Right atrium auricular region (tissue), 2 donors: ENCODE data around the gene CAMTA1. TPM values are rescaled to one million over a fixed set of nuclear protein-coding genes. Genes with fewer than 3 reads are reported as not detected.

Experiments
- DNase-seq: peaks from one replicate; pipeline ENCODE4 v3.0.0-alpha.2; 2019; ENCODE audit warnings: low spot score
- H3K27ac ChIP-seq, 2 donors: fragments of 200-600 bp; sonication (generic); 1 replicate in 1 of 2; 2 replicates in 1 of 2; pipeline ENCODE4 v1.5.1; 2016 to 2019
- H3K27me3 ChIP-seq, 2 donors: fragments of 200-600 bp; sonication (generic); one replicate each; pipeline versions ENCODE4 v1.5.1 to v1.6.0; 2017 to 2019
- H3K36me3 ChIP-seq: fragments of 200-600 bp; sonication (generic); one replicate; pipeline ENCODE4 v1.5.1; 2016
- H3K4me1 ChIP-seq, 2 donors: fragments of 200-600 bp; sonication (generic); one replicate each; pipeline versions ENCODE4 v1.5.1 to v1.6.0; 2017 to 2019
- H3K4me3 ChIP-seq, 2 donors: fragments of 200-600 bp; sonication (generic); 1 replicate in 1 of 2; 2 replicates in 1 of 2; pipeline ENCODE4 v1.5.1; 2017 to 2019; ENCODE audit warnings: mild to moderate bottlenecking in 1 of 2, moderate library complexity in 1 of 2
- H3K9me3 ChIP-seq, 2 donors: fragments of 200-600 bp; sonication (generic); one replicate each; pipeline ENCODE4 v1.5.1; 2019
- CTCF ChIP-seq, 2 donors: fragments of 200-600 bp; sonication (generic); IDR thresholded peaks; one replicate each; pipeline ENCODE4 v1.5.1; 2019; ENCODE audit warnings: antibody characterized with exemption in 2 of 2
- total RNA-seq, 2 donors: library from RNA; depleted of rRNA; stranded (reverse); fragments of >200 nt; gene quantifications; one replicate each; pipeline ENCODE4 v1.1.0, GENCODE V29; 2016

The CAMTA1 gene
- total RNA-seq, 2 donors from 2014 or later = 132 to 190 TPM

GRCh38 chr1:6963912-6964307 is 178.7 kb downstream of the CAMTA1 start:
- DNase-seq = no peak
- H3K27me3 ChIP-seq = peaks cover 0 to 9% of the 10 kb centered on the region in 2 donors
- peak overlapping the region in 1 of 2 donors; percentile 69 for H3K27ac ChIP-seq
- TF ChIP-seq CTCF (IDR thresholded peaks at IDR 0.05) = no peak
- peaks cover 0 to 44% of the 10 kb centered on the region in 2 donors for H3K4me1 ChIP-seq
- H3K4me3 ChIP-seq = no peak overlapping the region
- no peaks in the 10 kb centered on the region for H3K36me3 ChIP-seq
- no peaks in the 10 kb centered on the region for H3K9me3 ChIP-seq

DNA sequence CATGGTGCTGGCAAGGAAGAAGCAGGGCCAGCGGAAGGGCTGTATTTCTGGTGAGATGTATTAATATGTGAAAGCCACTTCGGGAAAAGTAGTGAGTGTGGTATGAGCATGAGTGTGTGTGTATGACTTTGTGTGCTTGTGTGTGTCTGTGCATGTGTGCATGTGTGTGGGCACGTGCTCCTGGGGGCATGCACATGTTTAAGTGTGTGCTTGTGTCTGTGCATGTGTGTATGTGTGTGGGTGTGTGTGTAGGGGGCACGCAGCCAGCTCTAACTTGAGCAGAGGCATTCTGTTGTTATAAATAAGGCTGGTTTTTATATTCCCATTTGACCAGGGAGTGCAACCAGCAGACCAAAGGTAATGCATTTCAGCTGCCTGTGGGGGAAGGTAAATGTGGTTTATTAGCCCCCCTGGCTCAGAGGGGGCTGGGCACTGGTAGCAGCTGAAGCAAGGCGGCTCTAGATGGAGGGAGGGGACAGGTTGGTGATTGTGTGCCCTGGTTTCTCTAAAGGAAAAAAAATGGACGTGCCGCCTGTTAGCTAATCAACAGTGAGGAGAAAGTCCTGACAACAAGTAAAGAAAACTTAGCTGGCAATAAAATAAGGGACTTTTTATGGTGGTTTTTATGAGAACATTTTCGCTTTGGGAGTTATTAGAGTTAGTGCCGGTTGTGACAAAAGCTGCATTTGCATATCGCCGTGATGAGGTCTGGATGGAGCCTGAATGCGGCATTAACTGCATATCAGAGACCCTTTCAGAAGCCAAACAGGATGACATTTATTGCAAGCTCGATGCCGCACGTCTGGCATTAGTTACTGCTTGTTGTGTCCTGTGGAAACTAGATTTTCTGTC is 180.1 kb downstream of the CAMTA1 start:
- Histone ChIP-seq H3K27me3 (peaks cover 0 to 9% of the 10 kb centered on the region in 2 donors), H3K9me3 (no peaks in the 10 kb centered on the region), H3K4me3 (no peak overlapping the region), H3K27ac (no peak overlapping the region), H3K4me1 (peaks cover 0 to 33% of the 10 kb centered on the region in 2 donors), H3K36me3 (no peaks in the 10 kb centered on the region)
- no peak for DNase-seq
- TF ChIP-seq CTCF (IDR thresholded peaks at IDR 0.05) = no peak

DNA sequence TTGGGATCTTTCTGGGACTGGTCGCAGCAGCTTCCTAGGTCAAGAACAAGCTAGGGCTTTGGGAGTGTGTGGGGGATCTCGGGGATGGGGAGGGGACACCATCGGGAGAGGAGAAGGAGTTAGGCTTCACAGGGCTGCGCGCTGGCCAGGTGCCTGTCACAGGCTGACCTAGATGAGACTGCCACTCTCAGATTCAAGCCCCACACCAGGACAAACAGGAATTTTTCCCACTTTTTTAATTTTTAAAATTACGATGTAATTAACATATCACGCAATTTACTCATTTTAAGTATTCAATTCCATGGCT is 180.6 kb downstream of the CAMTA1 start:
- Histone ChIP-seq H3K27me3 (peaks cover 0 to 9% of the 10 kb centered on the region in 2 donors), H3K27ac (no peak overlapping the region), H3K9me3 (no peaks in the 10 kb centered on the region), H3K4me1 (peaks cover 0 to 30% of the 10 kb centered on the region in 2 donors), H3K36me3 (no peaks in the 10 kb centered on the region), H3K4me3 (no peak overlapping the region)
- TF ChIP-seq CTCF (IDR thresholded peaks at IDR 0.05) = no peak
- no peak for DNase-seq

DNA sequence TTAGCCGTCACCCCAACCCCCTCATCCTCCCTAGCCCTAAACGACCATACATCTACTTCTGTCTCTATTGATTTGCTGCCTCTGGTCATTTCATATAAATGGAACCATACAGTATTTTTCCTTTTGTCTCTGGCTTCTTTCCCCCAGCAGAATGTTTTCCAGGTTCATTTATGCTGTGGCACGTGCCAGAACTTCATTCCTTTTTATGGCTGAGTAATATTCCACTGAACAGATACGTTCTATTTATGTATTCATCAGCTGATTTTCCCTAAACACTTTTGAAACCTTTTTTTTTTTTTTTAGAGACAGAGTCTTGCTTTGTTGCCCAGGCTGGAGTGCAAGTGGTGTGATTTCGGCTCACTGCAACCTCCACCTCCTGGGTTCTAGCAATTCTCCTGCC is 181.1 kb downstream of the CAMTA1 start:
- Histone ChIP-seq H3K4me1 (peaks cover 0 to 30% of the 10 kb centered on the region in 2 donors), H3K27ac (no peak overlapping the region), H3K9me3 (no peaks in the 10 kb centered on the region), H3K4me3 (no peak overlapping the region), H3K27me3 (peaks cover 0 to 9% of the 10 kb centered on the region in 2 donors), H3K36me3 (no peaks in the 10 kb centered on the region)
- TF ChIP-seq CTCF (IDR thresholded peaks at IDR 0.05) = no peak
- no peak for DNase-seq

DNA sequence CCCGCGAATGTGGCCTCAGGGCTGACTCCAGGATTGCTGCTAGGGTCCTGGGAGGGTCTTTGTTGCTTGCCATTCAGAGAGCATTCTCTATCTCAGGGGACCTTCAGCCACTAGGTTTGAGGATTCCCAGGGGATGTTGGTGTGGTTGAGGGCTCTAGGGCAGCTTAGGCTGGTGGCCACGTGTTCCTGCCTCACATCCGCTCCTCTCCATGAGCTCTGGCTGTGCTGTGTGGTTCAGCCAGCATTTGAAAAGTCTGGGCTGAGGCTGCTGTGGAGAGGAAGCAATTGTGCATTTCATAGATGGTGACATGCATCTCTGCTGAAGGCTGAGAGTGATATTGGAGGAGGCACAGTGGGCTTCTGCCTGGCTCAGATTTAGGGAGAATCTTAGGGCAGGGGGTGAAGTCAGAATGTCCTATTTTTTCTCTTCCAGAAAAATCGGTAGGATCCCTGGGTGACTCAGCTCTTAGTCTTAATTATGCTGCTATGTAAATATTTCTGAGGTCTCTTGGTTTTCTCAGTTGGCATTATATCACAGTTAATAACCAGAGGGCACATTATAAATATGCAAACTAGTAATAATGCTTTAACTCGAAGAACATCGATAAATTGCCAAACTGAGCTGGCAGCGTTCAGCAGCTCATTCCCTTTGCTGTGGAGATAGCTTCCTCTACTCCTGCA is 182.3 kb downstream of the CAMTA1 start:
- Histone ChIP-seq H3K9me3 (no peaks in the 10 kb centered on the region), H3K27me3 (peaks cover 0 to 9% of the 10 kb centered on the region in 2 donors), H3K4me1 (peaks cover 0 to 21% of the 10 kb centered on the region in 2 donors)

More for the DNA sequence above, 182.3 kb downstream of the CAMTA1 start:
- H3K27ac ChIP-seq = no peak overlapping the region
- no peaks in the 10 kb centered on the region for H3K36me3 ChIP-seq
- TF ChIP-seq CTCF (IDR thresholded peaks at IDR 0.05) = no peak
- H3K4me3 ChIP-seq = no peak overlapping the region
- no peak for DNase-seq
